Endothelial cell of umbilical vein (primary cell): ENCODE measurements around the gene OPCML.

Source experiments
- EZH2 ChIP-seq: IDR thresholded peaks from 2 replicates; pipeline ENCODE4 v1.6.1; 2012; ENCODE audit warnings: borderline replicate concordance, low read depth, mild to moderate bottlenecking, moderate library complexity, low read length, inconsistent platforms; ENCODE audit not compliant: severe bottlenecking
- JUN ChIP-seq: IDR thresholded peaks from 2 replicates; pipeline ENCODE4 v1.6.1; 2011; ENCODE audit warnings: borderline replicate concordance, low read depth; ENCODE audit not compliant: insufficient read length, insufficient read depth
- MAX ChIP-seq: IDR thresholded peaks from 2 replicates; pipeline ENCODE4 v1.6.1; 2011; ENCODE audit not compliant: insufficient read depth, insufficient read length
- MYC ChIP-seq: IDR thresholded peaks from one replicate; pipeline ENCODE4 v1.6.1; 2011; ENCODE audit warnings: mild to moderate bottlenecking, low read depth, low read length
- TF ChIP-seq, protein P1 (sequence below), 2 donors: IDR thresholded peaks; 1 replicate in 1 of 2; 2 replicates in 1 of 2; pipeline ENCODE4 v1.5.1; 2011; ENCODE audit warnings: low read length in 2 of 2, mild to moderate bottlenecking in 2 of 2, moderate library complexity in 2 of 2, control low read depth in 1 of 2, inconsistent platforms in 1 of 2, low read depth in 1 of 2; ENCODE audit not compliant: insufficient read depth in 1 of 2; ENCODE audit errors: extremely low read depth in 1 of 2

DNA sequence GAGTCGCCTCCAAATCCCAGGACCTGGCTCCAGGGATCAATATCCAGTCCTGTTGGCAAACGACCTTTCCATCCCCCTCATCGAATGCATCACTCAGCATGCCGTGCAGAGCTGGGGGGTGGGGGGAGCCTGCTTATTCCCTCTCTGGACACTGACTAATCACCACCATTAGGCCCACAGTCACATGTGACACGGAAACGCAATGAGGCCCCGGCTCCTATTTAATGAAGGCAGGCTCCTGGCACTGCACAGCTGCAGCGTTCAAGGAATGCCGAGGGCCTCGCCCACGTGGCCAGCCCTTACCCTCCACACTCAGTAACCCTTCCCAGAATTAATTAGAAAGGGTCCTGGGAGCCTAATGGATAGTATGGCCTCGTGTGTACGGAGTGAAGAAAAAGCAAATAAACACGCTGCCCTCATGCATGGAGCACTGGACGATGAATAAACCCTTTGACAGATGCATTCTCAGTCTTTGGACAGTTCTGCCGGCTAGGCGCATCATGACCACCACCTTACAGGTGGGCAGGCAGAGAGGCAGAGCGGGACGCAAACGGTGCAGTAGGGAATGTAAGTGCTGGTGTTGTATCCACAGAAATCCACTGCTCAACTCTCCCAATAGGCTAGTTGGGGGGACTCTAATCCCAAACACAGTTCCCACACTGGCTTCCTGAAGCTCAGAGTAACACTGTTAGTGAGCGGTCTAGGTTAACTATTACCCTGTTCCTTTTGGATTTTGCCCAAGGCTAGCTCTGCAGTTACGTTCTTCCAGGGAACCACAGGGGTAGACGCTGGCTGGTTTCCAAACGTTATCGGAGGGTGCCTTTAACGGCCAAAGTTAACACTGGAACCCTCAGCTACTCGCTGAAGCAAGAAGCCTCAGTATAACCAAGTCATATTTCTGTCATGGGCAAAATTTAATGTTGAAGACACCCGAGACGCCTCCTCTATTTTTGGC is 490.1 kb downstream of the OPCML start:
- TF ChIP-seq, protein P1, sequence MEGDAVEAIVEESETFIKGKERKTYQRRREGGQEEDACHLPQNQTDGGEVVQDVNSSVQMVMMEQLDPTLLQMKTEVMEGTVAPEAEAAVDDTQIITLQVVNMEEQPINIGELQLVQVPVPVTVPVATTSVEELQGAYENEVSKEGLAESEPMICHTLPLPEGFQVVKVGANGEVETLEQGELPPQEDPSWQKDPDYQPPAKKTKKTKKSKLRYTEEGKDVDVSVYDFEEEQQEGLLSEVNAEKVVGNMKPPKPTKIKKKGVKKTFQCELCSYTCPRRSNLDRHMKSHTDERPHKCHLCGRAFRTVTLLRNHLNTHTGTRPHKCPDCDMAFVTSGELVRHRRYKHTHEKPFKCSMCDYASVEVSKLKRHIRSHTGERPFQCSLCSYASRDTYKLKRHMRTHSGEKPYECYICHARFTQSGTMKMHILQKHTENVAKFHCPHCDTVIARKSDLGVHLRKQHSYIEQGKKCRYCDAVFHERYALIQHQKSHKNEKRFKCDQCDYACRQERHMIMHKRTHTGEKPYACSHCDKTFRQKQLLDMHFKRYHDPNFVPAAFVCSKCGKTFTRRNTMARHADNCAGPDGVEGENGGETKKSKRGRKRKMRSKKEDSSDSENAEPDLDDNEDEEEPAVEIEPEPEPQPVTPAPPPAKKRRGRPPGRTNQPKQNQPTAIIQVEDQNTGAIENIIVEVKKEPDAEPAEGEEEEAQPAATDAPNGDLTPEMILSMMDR (IDR thresholded peaks at IDR 0.05; ENCODE audit: extremely low read depth in 1 of 2, insufficient read depth in 1 of 2, low read depth in 1 of 2, low read length in 2 of 2) = no peak
- no peak for TF ChIP-seq EZH2
- no peak for TF ChIP-seq JUN
- no peak for TF ChIP-seq MYC
- TF ChIP-seq MAX = no peak
